ENCODE data around the gene OPN1MW3.
"Not testable (repeated sequence)": the region's sequence is repeated elsewhere in the genome, so short reads cannot be mapped to it uniquely, and the experiment has no call there.

Gene OPN1MW3

DNA sequence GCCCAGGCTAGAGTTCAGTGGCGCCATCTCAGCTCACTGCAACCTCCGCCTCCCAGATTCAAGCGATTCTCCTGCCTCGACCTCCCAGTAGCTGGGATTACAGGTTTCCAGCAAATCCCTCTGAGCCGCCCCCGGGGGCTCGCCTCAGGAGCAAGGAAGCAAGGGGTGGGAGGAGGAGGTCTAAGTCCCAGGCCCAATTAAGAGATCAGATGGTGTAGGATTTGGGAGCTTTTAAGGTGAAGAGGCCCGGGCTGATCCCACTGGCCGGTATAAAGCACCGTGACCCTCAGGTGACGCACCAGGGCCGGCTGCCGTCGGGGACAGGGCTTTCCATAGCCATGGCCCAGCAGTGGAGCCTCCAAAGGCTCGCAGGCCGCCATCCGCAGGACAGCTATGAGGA is at the start of gene OPN1MW3:
OPN1MW3 (plus strand) TSS at position 301 of the 400 bp plus-strand sequence; CDS start at position 339, 38 bp downstream.
- not testable (repeated sequence) for DNase-seq

DNA sequence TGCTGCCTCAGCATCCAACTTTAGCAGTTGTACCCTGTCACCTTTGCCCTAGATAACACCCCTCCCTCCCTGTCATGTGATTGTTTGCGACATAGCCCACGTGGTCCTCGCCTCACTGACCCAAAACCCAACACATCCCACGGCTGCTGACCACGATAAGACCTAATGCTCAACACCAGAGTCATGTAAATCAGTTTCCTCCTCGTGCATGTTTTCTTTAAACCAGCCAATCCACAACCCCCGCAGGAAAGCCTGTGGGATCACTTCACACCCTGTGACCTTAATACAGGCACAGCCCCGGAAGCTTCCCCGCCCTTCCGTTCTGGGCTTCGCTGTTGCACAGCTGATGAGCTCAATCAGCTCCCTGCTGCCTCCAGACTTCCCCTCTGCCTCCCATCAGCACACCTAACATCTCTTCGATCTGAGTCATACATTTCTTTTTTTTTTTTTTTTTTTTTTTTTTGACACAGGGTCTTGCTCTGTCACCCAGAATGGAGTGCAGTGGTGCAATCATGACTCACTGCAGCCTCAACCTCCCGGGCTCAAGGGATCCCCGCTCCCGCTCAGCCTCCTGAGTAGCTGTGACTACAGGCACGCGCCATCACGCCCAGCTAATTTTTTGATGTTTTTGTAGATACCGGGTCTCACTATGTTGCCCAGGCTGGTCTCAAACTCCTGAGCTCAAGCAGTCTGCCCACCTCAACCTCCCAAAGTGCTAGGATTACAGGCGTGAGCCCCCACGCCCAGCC is 47.5 kb upstream of the OPN1MW3 start:
- not testable (repeated sequence) for DNase-seq

DNA sequence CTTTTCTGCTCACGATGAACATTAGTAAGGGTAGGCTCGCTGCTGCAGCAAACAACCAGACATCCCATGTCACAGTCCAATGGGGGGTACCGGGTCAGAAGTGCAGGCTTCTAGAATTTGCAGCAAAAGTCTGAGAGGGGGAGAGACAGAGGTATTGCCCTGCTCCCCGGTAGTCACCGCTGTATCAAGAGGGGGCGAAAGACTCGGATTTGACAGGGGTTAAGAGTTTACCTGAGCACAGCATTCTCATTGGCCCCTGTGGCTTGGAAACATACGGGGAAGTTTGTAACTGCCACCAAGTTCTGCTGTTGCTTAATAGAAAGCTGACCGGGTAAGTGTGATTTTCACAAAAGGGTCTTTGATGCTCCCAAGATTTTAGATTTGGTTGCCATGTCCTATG is 46.3 kb upstream of the OPN1MW3 start:
- not testable (repeated sequence) for DNase-seq

DNA sequence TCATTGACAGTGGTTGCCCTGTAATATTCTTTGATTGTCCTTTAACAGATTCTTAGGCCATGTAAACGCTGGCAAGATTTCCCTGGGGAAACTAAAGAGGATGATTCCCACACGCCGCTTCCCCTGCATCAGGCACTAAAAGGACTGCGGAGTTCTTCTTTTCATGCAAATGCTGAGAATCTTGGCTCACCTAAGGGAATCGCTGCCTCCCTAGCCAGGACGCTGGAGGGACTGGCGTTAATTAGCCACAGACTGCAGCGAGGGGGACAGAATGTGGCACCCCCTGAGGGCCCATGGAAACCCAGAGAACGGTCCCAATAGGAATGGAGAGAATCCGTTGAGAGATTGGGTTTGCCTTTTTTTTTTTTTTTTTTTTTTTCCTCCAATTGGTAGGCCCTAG is 45.9 kb upstream of the OPN1MW3 start:
- DNase-seq = not testable (repeated sequence)

DNA sequence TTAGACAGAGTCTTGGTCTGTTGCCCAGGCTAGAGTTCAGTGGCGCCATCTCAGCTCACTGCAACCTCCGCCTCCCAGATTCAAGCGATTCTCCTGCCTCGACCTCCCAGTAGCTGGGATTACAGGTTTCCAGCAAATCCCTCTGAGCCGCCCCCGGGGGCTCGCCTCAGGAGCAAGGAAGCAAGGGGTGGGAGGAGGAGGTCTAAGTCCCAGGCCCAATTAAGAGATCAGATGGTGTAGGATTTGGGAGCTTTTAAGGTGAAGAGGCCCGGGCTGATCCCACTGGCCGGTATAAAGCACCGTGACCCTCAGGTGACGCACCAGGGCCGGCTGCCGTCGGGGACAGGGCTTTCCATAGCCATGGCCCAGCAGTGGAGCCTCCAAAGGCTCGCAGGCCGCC is 37.9 kb upstream of the OPN1MW3 start, which contains the start of gene OPN1MW2:
OPN1MW2 (plus strand) TSS at position 301 of the 400 bp plus-strand sequence; CDS start at position 361, 60 bp downstream.
- DNase-seq = not testable (repeated sequence)

DNA sequence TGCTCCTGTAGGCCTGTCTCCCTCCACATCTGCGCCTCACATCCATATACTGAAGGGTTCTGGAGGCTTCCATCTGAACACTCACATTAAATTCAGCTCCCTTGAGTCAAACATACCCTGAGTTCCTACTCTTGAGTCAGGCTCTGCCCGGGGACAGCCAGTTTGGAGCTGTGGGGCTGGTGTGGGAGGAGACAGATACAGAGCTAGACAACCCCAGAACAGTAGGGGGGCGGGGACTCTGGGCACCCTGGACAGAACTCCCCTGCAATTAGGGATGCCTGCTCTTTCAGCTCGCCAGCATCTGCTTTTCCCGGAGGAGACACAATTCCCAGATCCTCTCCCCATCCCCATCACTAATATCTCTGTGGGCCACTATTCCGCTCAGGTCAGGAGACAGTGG is 32.1 kb upstream of the OPN1MW3 start:
- DNase-seq = not testable (repeated sequence)

DNA sequence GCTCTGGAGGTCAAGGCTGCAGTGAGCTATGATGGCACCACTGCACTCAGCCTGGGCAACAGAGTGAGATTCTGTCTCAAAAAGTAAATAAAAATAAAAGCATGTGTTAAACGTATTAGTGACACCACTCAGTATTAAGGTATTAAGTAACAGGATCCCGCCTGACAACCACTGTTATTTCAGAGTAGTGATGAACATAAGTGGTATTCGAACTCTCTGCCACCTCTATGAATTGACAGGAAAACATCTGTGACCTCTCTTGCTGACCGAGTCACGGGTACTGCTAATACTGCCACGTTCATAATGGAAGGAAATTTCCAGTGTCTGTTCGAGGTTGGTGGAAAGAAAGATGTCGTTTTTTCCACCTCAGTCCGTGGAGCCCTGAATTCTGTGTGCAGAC is 30.7 kb upstream of the OPN1MW3 start:
- DNase-seq = not testable (repeated sequence)

DNA sequence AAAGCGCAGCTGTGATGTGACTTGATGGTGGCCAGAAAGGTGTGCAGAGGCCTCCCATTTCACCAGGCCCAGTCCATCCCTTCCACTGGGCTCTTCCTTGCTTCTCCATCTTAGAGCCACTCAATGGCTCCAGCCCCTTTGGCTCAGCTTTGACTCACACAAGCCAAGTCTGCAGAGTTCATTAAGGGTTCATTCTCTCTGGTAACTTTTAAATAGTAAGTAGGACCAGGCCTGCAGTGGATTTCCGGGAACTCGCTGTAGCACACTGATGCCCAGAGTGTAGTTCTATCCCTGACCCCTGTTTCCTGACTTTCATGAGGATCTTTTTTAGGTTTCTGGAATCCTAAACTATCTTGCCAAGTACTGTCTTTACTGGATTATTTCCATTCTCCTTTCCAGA is 25.9 kb upstream of the OPN1MW3 start:
- DNase-seq = not testable (repeated sequence)

DNA sequence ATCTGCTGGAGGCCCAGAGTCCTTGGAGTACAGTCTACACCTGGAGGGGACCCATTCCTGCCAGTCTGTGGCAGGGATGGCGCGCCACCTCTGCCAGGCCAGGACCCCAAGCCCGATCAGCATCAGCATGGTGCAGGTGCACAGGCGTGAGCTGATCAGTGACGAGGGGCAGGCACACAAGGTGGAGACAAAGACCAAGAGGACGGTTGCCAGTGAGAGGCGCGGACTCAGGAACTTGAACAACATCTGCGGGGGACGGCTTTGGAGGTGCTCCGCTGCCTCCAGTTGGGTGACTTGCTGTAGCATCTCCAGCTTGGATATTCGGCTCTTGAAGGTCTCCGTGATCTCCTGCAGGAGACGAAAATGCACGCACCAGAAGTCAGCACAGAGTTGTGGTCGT is 23.8 kb upstream of the OPN1MW3 start:
- DNase-seq = not testable (repeated sequence)

DNA sequence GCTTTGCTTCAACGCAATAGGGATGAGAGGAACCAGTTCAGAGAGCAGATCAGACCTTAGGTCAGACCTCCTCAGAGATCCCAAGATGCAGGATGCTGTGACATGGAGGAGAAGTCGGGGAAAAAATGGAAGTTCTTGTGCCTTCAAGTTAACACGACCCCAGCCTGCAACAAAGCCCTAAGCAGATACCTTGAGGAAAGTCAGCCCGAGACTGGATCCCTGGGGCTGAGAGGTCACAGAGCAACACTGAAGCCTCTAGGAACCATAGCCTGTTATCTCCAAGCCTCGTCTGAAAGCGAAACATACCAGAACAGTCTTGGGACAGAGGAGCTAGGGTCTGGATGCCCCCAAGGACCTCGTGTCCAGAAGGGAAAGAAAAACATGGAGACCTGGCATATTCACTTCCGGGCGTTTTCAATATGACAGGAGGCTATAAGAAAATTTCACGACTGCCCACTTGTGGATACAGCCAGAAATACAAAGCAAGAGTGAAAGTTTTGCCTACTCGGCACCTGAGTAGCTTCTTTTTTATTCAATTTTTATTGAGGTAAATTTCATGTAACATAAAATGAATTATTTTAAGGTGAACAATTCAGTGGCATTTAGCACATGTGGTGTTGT is 18.3 kb upstream of the OPN1MW3 start:
- not testable (repeated sequence) for DNase-seq

DNA sequence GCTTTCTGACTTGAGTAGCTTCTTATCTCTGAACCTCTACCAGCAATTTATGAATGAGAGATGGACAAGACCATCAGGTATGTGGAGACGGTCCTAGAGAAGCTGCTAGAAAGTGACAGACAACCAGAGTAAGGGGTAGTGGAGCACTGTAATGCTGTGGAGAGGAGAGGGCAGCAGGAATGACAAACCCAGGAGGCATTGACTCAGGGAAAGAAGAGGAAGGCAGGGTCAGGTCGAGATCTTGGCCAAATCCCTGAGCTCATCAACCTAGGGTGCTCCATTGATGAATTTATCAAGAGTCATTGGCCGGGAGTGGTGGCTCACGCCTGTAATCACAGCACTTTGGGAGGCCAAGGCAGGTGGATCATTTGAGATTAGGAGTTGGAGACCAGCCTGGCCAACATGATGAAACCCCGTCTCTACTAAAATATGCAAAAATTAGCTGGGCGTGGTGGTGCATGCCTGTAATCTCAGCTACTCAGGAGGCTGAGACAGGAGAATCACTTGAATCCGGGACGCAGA is 17.3 kb upstream of the OPN1MW3 start:
- DNase-seq = not testable (repeated sequence)

DNA sequence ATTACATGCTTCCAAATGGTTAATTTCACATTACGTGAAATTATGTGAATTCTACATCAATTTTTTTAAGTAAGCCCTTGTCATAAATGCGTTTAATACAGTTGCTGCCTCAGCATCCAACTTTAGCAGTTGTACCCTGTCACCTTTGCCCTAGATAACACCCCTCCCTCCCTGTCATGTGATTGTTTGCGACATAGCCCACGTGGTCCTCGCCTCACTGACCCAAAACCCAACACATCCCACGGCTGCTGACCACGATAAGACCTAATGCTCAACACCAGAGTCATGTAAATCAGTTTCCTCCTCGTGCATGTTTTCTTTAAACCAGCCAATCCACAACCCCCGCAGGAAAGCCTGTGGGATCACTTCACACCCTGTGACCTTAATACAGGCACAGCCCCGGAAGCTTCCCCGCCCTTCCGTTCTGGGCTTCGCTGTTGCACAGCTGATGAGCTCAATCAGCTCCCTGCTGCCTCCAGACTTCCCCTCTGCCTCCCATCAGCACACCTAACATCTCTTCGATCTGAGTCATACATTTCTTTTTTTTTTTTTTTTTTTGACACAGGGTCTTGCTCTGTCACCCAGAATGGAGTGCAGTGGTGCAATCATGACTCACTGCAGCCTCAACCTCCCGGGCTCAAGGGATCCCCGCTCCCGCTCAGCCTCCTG is 9.9 kb upstream of the OPN1MW3 start:
- not testable (repeated sequence) for DNase-seq

DNA sequence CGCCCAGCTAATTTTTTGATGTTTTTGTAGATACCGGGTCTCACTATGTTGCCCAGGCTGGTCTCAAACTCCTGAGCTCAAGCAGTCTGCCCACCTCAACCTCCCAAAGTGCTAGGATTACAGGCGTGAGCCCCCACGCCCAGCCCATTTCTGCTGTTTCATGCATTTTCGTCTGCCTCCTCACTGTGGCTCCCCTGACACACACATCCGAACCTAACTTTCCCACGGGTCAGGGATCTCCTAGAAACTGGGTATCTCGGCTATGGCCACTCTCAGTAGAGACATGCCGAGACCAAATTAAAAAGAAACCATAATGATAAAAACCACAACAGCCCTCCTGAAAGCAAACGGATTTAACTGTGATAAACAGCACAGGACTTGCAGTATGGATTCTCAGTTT is 9.3 kb upstream of the OPN1MW3 start:
- not testable (repeated sequence) for DNase-seq

DNA sequence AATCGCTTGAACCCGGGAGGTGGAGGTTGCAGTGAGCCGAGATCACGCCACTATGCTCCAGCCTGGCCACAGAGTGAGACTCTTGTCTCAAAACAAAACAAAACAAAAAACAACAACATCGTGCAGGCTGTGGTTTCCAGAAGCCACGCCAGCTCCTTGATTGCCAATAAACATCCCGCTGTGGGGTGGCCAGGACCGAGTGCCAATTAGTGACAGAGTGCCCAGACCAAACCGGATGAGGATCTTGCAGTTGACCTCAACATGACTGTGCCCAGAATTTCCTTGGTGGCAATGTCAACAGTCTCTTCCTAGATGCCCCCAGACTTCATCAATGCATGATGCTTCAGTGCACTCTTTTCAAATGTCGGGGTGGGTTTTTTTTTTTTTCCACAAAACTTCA is 1.3 kb downstream of the OPN1MW3 start:
- DNase-seq = not testable (repeated sequence)

DNA sequence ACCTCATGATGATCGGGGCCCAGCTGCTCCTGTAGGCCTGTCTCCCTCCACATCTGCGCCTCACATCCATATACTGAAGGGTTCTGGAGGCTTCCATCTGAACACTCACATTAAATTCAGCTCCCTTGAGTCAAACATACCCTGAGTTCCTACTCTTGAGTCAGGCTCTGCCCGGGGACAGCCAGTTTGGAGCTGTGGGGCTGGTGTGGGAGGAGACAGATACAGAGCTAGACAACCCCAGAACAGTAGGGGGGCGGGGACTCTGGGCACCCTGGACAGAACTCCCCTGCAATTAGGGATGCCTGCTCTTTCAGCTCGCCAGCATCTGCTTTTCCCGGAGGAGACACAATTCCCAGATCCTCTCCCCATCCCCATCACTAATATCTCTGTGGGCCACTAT is 5.7 kb downstream of the OPN1MW3 start:
- DNase-seq = not testable (repeated sequence)

DNA sequence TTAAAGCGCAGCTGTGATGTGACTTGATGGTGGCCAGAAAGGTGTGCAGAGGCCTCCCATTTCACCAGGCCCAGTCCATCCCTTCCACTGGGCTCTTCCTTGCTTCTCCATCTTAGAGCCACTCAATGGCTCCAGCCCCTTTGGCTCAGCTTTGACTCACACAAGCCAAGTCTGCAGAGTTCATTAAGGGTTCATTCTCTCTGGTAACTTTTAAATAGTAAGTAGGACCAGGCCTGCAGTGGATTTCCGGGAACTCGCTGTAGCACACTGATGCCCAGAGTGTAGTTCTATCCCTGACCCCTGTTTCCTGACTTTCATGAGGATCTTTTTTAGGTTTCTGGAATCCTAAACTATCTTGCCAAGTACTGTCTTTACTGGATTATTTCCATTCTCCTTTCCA is 11.9 kb downstream of the OPN1MW3 start:
- not testable (repeated sequence) for DNase-seq

DNA sequence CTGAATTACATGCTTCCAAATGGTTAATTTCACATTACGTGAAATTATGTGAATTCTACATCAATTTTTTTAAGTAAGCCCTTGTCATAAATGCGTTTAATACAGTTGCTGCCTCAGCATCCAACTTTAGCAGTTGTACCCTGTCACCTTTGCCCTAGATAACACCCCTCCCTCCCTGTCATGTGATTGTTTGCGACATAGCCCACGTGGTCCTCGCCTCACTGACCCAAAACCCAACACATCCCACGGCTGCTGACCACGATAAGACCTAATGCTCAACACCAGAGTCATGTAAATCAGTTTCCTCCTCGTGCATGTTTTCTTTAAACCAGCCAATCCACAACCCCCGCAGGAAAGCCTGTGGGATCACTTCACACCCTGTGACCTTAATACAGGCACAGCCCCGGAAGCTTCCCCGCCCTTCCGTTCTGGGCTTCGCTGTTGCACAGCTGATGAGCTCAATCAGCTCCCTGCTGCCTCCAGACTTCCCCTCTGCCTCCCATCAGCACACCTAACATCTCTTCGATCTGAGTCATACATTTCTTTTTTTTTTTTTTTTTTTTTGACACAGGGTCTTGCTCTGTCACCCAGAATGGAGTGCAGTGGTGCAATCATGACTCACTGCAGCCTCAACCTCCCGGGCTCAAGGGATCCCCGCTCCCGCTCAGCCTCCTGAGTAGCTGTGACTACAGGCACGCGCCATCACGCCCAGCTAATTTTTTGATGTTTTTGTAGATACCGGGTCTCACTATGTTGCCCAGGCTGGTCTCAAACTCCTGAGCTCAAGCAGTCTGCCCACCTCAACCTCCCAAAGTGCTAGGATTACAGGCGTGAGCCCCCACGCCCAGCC is 27.3 kb downstream of the OPN1MW3 start:
- DNase-seq = not testable (repeated sequence)

DNA sequence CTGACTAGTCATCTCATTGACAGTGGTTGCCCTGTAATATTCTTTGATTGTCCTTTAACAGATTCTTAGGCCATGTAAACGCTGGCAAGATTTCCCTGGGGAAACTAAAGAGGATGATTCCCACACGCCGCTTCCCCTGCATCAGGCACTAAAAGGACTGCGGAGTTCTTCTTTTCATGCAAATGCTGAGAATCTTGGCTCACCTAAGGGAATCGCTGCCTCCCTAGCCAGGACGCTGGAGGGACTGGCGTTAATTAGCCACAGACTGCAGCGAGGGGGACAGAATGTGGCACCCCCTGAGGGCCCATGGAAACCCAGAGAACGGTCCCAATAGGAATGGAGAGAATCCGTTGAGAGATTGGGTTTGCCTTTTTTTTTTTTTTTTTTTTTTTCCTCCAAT is 29.0 kb downstream of the OPN1MW3 start:
- not testable (repeated sequence) for DNase-seq

DNA sequence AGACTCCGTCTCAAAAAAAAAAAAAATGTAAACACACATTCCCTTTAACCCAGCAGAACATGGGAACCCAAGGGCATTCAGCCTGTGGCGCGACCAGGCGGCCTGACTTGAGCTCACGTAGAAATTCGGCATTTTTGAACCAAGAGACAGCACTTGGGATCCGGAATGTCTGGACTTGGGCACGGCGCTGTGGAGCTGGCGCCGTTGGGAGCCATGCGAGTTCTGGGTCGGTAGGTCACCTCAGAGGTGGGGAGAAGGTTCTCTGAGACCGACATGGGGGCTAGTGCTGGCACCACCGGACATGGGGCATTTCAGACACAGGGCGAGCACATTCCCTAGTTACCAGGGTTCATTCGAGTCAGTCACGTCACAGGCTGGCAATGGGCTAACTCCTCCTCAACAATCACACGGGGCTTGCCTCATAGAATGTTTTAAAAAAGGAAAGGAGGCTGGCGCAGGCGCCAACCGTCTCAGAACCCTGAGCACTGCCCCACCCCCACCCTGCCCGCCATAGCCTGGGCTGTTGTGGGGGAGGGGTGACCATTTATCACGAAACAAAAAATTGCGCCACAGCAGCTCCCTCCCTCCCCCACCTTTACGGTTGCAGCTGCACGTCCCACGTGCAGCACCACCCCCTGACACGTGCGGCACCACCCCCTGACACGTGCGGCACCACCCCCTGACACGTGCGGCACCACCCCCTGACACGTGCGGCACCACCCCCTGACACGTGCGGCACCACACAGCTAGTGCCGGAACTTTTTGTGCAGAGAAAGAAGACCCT is 37.6 kb downstream of the OPN1MW3 start, which contains the start of gene TEX28:
TEX28 (minus strand) TSS at position 334 of the 784 bp plus-strand sequence. CDS start 3,007 bp downstream, outside the sequence.
- no peak for DNase-seq

DNA sequence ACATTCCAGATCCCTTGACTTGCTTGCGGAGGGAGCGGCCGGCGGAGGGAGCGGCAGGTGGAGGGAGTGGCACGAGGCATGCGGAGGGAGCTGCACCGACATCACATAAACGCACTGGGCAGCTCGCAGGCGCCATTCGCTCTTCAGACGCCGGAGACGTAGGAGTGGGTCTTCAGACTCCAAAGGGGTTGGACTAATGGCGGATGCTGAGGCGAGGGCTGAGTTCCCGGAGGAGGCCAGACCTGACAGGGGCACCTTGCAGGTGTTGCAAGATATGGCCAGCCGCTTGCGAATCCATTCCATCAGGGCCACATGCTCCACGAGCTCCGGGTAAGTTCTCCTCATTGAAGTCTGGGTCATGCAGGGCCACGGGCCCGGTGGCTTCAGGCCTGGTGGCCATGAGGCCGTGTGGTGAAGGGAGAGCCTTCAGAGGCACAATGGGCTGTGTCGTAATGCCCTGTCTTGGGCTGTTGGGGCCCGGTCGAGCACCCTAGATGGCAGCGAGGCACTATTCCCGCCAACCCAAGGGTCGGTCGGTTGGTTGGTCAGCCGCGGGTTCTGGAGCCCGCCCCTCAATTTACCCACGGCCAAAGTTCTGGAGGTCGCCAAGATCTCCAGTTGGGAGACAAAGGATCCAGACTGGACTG is 38.4 kb downstream of the OPN1MW3 start, which contains the start of gene TKTL1:
TKTL1 (plus strand) TSS at position 132 of the 647 bp plus-strand sequence; CDS start at position 197, 65 bp downstream.
- no peak for DNase-seq

DNA sequence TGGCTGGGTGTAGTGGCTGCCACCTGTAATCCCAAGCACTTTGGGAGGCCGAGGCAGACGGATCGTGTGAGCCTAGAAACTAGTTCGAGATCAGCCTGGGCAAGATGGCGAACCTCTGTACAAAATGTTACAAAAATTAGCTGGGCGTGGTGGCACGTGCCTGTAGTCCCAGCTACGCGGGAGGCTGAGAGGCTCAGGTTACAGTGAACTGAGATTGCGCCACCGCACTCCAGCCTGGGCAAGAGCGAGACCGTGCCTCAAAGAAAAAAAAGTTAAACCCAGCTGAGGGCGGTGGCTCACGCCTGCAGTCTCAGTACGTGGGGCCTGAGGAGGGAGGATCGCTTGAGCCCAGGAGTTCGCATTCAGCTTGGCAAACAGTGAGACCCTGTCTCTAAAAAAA is 39.3 kb downstream of the OPN1MW3 start:
- no peak for DNase-seq

All from retina (tissue), 1 donor.